GM18951 (cell line): ENCODE data around the gene IGF2BP3.
"Not testable (repeated sequence)": the region's sequence is repeated elsewhere in the genome, so short reads cannot be mapped to it uniquely, and the experiment has no call there.

Experiments used
- POLR2A ChIP-seq: IDR thresholded peaks from 4 replicates; pipeline ENCODE4 v1.6.1; 2011; ENCODE audit warnings: mild to moderate bottlenecking; ENCODE audit not compliant: insufficient read length, insufficient read depth; ENCODE audit errors: extremely low read depth
- in situ Hi-C: fragments of 300-500 bp; cut with MboI; formaldehyde crosslinking; loops from one replicate; pipeline ENCODE4 v1.12.0; 2022; ENCODE audit warnings: low sequenced_read_pairs, mixed read lengths, inconsistent platforms; ENCODE audit not compliant: unreplicated experiment

IGF2BP3 gene

DNA sequence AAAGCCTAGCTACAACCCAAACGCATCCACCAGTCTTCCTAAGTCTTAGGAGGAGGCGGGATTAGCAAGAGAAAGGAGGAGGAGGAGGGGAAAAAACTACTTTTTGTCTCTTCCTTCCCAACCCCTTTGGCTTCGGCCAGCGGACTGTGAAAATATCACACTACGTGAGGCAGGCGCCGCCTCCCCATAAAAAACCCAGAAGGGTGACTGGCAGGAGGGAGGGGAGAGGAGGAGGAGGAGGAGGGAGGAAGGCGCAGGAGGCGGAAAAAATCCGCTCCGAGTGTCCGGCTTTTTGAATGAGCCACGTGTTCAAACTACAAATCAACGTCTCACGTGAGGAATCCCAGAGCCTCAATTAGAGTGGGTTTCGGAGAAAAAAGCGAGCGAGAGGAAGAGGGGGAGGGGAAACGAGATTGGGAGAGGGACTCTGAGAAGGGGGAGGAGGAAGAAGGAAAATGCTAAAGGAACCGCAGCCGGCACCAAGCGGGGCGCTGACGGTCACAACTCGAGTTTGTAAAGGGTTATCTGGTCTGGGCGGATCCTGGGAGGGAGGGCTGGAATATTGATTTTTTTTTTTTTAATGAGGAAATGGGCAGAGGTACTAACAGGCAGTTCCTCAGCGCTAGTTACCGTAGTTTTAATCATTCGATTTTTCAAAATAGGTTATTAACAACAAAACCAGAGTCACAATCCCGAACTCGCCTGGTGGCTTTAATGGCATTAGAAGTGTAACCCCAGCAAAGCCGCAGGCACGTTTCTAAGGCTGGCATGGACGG, at the start of gene IGF2BP3:
Gene IGF2BP3 (minus strand): TSS at position 162 of the 776 bp plus-strand sequence. CDS start 381 bp downstream, outside the sequence.
- in situ Hi-C loops, result no loop called here
- peak; percentile 63 for TF ChIP-seq POLR2A

DNA sequence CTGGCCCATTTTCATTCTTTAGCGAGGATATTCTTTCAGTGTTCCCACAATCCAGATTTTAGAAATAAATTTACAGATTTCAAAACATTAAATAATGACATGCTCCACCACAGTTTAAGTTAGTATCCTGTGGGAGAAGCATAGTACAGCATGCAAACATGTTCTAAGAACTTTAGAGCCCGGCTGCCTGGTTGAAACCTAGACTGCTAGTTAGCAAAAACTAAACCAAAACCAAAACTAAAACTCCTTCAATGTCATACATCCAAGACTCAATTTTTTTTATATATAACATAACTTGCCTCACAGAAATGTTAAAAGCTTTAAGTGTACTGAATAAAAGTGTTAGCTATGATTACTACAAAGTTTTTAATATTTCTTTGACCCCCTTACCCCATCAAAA, 44.5 kb upstream of the IGF2BP3 start:
- no peak for TF ChIP-seq POLR2A
- in situ Hi-C loops, result no loop called here

DNA sequence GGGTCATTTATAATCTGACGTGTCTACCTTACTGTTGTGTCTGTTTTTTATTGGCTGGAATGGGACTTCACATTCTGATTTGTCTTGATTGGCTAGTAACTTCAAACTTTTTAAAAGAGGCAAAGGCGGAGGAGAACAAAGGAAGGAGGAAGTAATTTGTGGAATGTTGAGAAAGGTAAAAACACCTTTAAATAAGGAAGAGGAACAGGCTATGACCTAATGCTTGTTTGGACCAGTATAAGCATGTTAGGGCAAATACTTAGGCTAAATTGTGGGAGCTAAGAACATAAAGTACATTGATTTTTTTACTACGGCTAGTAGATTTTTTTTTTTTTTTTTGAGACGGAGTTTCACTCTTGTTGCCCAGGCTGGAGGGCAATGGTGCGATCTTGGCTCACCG, 43.5 kb upstream of the IGF2BP3 start:
- in situ Hi-C loops, result not testable (repeated sequence)

DNA sequence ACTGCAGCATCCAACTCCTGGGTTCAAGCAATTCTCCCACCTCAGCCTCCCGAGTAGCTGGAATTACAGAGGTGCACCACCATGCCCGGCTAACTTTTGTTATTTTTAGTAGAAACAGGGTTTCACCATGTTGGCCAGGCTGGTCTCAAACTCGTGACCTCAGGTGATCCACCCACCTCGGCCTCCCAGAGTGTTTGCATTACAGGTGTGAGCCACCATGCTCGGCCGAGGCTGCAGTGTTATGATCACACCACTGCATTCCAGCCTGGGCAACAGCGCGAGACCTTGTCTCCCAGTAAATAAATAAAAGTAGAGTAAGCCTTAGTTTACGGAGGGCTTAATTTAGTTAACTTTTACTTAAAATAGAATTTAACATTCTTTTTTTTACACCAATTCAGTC, 23.7 kb upstream of the IGF2BP3 start:
- TF ChIP-seq POLR2A, result no peak
- in situ Hi-C loops, result no loop called here

DNA sequence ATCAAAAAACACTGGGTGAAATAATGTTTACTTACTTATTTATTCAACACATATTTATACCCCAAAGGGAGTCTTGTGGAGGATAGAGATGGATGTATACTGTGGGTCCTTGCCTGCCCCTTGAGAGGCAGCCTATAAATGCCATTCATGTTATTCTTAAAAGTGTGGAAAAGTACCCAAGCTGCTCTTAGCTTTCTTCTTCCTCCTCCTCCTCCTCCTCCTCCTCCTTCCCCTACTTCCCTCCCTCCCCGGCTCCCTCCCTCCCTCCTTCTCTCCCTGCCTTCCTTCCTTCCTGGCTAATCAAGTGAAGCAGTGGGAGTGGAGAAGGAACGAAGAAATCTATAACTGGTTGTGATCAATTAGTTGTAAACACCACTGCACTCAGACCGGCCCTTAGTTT, 21.2 kb upstream of the IGF2BP3 start:
- no peak for TF ChIP-seq POLR2A
- in situ Hi-C loops, result no loop called here

DNA sequence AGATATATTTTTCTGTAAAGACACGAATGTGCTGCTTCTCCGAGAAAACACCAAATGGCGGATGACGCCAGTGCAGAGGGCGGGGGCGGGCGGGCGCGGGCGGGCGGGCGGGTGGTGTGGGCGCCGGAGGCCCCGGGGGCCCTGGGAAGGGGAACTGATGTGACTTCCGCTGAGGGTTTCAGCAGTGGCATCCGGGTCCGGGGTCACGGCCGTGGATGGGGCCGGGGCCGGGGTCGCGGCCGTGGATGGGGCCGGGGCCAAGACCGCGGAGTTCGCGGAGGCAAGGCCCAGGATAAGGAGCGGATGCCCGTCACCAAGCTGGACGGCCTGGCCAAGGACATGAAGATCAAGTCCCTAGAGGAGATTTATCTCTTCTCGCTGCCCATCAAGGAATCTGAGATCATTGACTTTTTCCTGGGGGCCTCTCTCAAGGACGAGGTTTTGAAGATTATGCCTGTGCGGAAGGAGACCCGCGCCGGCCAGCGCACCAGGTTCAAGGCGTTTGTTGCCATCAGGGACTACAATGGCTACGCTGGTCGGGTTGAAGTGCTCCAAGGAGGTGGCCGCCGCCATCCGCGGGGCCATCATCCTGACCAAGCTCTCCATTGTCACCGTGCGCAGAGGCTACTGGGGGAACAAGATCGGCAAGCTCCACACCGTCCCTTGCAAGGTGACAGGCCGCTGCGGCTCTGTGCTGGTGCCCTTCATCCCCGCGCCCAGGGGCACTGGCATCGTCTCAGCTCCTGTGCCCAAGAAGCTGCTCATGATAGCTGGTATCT, 20.3 kb upstream of the IGF2BP3 start:
- in situ Hi-C loops, result no loop called here
- TF ChIP-seq POLR2A, result peak; percentile 60

DNA sequence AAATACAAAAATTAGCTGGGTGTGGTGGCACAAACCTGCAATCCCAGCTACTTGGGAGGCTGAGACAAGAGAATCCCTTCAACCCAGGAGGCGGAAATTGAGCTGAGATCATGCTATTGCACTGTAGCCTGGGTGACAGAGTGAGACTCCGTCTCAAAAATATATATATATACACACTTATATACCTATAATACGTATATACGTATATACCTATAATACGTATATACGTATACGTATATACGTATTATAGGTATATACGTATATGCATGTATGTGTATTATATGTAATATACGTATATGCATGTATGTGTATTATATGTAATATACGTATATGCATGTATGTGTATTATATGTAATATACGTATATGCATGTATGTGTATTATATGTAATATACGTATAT, 18.4 kb upstream of the IGF2BP3 start:
- in situ Hi-C loops, result not testable (repeated sequence)

DNA sequence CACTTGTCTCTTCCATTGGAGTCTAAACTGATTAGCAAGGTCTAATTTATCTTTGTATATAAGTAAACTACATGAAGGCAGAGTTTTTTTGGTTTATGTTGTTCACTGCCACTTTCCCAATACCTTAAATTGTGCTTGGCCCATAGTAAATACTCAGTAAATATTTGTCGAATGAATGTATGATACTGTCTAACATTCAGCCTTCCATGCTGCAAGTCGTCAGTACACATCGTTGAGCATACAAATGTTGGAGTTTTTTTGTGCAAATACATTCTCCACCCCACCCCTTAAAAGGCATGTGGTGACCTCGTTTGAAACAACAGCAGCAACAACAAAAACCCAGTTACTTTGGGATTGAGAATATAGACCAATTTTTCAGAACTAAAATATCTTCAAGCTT, 17.4 kb upstream of the IGF2BP3 start:
- no peak for TF ChIP-seq POLR2A
- in situ Hi-C loops, result no loop called here

DNA sequence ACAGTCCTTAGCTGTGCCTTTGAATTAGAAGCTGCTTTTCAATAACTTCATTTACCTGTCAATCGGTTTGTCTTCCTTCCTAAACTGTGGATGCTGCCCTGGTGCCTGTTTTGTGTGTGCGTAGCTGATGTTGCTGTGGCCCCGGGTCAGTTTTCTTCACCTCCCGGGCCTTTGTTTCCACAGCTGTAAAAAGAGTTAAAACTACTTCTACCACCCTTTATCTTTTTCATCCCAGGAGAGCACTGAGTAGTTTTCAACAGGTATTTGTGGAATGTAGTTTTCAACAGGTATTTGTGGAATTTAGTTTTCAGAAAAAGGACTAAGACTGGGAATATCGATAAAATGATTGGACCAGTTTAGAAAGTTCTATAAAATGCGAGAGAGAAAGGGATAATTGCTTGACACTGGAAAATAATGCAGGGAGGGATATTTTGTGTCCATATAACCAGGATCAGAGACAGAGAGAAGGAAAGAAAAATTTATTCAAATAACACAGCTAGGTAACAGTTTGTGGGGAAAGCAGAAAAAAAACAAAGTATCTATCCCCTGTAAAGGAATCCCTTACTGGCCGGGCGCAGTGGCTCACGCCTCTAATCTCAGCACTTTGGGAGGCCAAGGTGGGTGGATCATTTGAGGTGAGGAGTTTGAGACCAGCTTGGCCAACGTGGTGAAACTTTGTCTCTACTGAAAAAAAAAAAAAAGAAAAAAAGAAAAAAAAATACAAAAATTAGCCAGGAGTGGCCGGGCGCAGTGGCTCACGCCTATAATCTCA, 15.9 kb upstream of the IGF2BP3 start:
- in situ Hi-C loops, result no loop called here
- TF ChIP-seq POLR2A, result no peak

DNA sequence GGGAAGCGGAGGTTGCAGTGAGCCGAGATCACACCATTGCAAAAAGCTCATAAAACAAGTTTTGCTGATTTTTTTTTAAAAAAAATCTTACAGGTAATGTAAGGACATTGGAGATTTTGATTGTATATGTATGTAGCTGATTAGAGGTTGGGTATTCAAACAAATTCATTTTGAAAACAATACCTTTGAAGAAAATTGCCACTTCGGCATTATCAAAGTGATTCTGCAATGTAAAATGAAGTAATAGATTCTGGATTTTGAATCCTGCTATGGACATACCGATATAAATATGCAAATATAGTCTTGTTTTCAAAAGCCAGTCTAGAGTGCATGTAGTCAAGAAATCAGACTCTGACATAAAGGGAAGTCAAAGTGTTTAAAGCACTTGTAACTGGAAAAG, 12.4 kb upstream of the IGF2BP3 start:
- in situ Hi-C loops, result no loop called here
- TF ChIP-seq POLR2A, result no peak

DNA sequence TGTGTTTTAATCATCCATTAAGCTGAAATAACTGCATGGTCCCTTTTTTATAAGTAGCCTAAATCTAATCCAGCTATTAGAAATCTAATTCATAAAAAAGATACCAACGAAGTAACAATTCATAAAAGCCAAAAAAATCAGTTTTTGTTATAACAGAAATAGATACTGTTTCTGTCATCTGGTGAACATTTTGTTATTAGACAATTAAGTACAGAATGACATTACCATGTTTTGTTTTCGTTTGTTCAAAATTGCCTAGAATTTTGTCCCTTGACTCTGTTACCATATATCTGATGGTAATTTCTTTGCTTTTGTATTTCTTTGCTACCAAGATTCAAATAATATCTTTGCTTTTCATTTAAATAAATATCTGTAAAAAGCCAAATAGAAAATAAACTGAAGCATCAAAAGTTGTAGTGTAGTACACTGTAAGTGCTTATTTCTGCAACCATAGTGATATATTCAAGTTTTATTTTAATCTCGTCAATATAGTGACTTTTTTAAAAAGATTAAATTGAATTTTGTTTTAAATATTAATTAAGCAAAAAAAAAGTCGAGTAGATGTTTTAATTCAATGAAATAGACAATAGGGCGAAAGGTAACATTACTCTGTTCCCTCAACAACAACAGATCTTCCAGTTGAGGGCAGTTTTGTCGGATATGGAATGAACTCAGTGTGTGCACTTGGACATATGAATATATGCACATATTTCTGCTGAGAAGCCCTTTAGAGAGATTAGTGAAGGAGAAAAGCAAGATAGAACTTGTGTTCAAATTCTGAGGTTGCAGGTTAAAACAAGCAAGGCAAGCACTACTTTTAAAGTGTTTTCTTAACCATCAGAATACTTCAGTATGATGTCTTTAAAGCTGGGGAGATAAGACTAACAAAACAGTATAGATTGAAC, 7.9 kb upstream of the IGF2BP3 start:
- in situ Hi-C loops, result no loop called here
- TF ChIP-seq POLR2A, result no peak

DNA sequence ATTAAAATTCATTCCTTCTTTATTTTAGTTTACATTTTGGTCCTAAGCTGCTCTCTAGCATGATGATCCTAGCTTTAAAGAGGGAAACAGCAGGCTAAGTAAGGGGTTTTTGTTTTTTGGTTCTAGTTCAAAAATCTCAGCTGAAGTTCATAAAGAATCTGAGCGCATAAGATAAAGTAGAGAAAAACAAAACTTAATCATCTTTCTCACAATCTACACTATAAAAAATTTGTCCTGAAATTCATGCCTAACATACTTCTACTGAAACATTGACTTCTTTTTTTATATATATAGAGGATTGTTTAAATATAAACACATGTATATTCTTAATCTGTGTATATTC, 6.8 kb upstream of the IGF2BP3 start:
- no peak for TF ChIP-seq POLR2A
- in situ Hi-C loops, result no loop called here

DNA sequence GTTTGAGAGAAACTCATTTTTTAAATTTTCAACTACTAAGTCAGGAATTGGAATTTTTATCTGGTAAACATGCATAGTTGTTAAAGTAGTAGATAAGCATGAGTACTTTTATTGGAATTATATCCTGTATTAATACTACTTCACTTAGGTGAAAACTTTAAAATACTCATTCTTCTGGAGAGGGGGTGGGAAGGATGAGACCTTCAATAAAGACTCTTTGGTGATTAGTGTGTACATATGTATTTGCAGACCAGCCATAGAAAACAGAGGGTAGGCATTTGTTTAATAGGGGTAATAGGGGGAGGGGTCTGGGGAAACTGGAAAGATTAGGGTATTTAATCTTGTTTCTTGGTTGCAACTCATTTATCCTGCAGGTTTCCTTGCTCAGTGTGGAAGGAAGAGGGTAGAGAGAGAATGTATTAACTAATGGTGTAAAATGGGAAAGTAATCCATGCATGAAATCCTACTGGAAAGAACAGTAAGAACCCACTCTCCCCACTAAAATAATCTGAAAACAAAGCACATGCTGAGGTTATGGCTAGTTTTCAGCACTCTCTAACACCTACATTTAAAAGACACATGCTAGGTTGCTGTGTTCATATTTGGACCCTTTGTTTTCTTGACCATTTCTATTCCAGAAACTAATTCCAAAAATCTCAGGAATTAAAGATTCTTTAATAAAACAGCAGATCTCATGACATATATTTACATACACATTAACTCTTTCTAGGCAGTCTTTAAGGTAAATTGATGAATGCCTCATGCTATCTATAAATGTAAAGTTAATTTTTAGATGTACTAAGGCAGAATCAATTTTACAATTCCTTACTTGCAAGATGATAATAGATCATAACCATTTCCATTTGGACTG, 6.2 kb upstream of the IGF2BP3 start:
- TF ChIP-seq POLR2A, result no peak
- in situ Hi-C loops, result no loop called here
